Caco-2 (cell line): ENCODE measurements around the gene NCOR2. TPM values are rescaled to one million over a fixed set of nuclear protein-coding genes. Genes with fewer than 3 reads are reported as not detected.

Experiments used
- Bru-seq: library from RNA; stranded (reverse); fragments of 400-500 nt; gene quantifications from one replicate; lab custom pipeline; 2021; lab: Mats Ljungman, UMichigan
- BruChase-seq, 2 experiments: library from RNA; stranded (reverse); fragments of 400-500 nt; gene quantifications; one replicate each; lab custom pipeline; 2021; lab: Mats Ljungman, UMichigan
- BruUV-seq: library from RNA; stranded (reverse); fragments of 400-500 nt; replicated peaks from 2 replicates; lab custom pipeline; 2021; lab: Mats Ljungman, UMichigan
- CTCF ChIA-PET: fragments of 300-600 bp; sonication (Branson Sonifier 250); formaldehyde crosslinking; loops from one replicate; lab custom pipeline; 2022; ENCODE audit warnings: antibody characterized with exemption; lab: Charles Lee
- POLR2A ChIA-PET: fragments of 300-600 bp; sonication (Branson Sonifier 250); formaldehyde crosslinking; loops from one replicate; lab custom pipeline; 2022; ENCODE audit warnings: antibody characterized with exemption; lab: Charles Lee
- DNase-seq, 2 experiments: peaks; one replicate each; pipeline versions ENCODE4 v3.0.0 to v3.0.0-alpha.2; 2020 to 2022
- H3K27me3 ChIP-seq: replicated peaks from 2 replicates; pipeline ENCODE4 v1.6.0; 2011; ENCODE audit warnings: low read length; ENCODE audit not compliant: control insufficient read depth, insufficient read depth
- H3K36me3 ChIP-seq: 2 replicates; pipeline ENCODE4 v1.5.1; 2011; ENCODE audit warnings: low read length; ENCODE audit not compliant: control insufficient read depth, insufficient read depth
- H3K4me1 ChIP-seq: fragments of 250-450 bp; sonication (Bioruptor Pico); 2 replicates; pipeline ENCODE4 v1.5.1; 2020; ENCODE audit warnings: mild to moderate bottlenecking
- H3K4me3 ChIP-seq: 2 replicates; pipeline ENCODE4 v1.5.1; 2011; ENCODE audit warnings: low read depth, mild to moderate bottlenecking, control low read depth, low read length
- H3K9me3 ChIP-seq: fragments of 250-450 bp; sonication (Bioruptor Pico); 2 replicates; pipeline ENCODE4 v1.5.1; 2020; ENCODE audit warnings: mild to moderate bottlenecking, moderate library complexity
- H3K27ac Mint-ChIP-seq: one replicate; pipeline ENCODE4 v1.8.0; 2022; ENCODE audit warnings: mixed read lengths; ENCODE audit not compliant: unreplicated experiment
- H3K27me3 Mint-ChIP-seq: one replicate; pipeline ENCODE4 v1.8.0; 2022; ENCODE audit warnings: mixed read lengths; ENCODE audit not compliant: insufficient read depth, unreplicated experiment
- H3K36me3 Mint-ChIP-seq: one replicate; pipeline ENCODE4 v1.8.0; 2022; ENCODE audit warnings: mild to moderate bottlenecking, mixed read lengths; ENCODE audit not compliant: insufficient read depth, unreplicated experiment
- H3K4me1 Mint-ChIP-seq: one replicate; pipeline ENCODE4 v1.8.0; 2022; ENCODE audit warnings: low read depth, mixed read lengths; ENCODE audit not compliant: unreplicated experiment
- H3K4me3 Mint-ChIP-seq: one replicate; pipeline ENCODE4 v1.8.0; 2022; ENCODE audit warnings: mild to moderate bottlenecking, moderate library complexity, mixed read lengths; ENCODE audit not compliant: unreplicated experiment
- H3K9me3 Mint-ChIP-seq: one replicate; pipeline ENCODE4 v1.8.0; 2022; ENCODE audit warnings: mixed read lengths; ENCODE audit not compliant: unreplicated experiment
- intact Hi-C: fragments of 100-400 bp; cut with micrococcal nuclease; formaldehyde crosslinking; loops from one replicate; pipeline ENCODE4 v1.10.0; 2022; ENCODE audit not compliant: unreplicated experiment
- long read RNA-seq: library from polyadenylated mRNA; stranded (forward); transcript quantifications from one replicate; pipeline ENCODE4 v2.0.0, GENCODE V29; 2022
- total RNA-seq: library from RNA; stranded (reverse); gene quantifications from 2 replicates; pipeline ENCODE4 v1.2.3, GENCODE V29; 2022
- TF ChIP-seq, protein P1 (sequence below), 2 experiments: fragments of 200-600 bp in 1 of 2; IDR thresholded peaks; 1 replicate in 1 of 2; 2 replicates in 1 of 2; pipeline versions ENCODE4 v1.5.1 to v1.8.0; 2011 to 2022; ENCODE audit warnings: antibody characterized with exemption in 1 of 2, control low read depth in 1 of 2, inconsistent platforms in 1 of 2, low read depth in 1 of 2, low read length in 1 of 2, mild to moderate bottlenecking in 1 of 2, moderate library complexity in 1 of 2; ENCODE audit not compliant: insufficient read depth in 1 of 2, severe bottlenecking in 1 of 2, unreplicated experiment in 1 of 2

NCOR2 gene
- total RNA-seq (243 and 250 TPM in 2 replicates), Bru-seq, nascent RNA (percentile 68 among the genes with signal in this experiment), BruChase-seq, experiment 1, labeled RNA remaining after a 2-hour chase (percentile 64 among the genes with signal in this experiment), BruChase-seq, experiment 2, labeled RNA remaining after a 6-hour chase (percentile 73 among the genes with signal in this experiment)
- long read RNA-seq, partial matches to known transcripts, result 13 of 45 reads
- long read RNA-seq, other reads (novel, unspliced or antisense), result 31 of 45 reads

DNA sequence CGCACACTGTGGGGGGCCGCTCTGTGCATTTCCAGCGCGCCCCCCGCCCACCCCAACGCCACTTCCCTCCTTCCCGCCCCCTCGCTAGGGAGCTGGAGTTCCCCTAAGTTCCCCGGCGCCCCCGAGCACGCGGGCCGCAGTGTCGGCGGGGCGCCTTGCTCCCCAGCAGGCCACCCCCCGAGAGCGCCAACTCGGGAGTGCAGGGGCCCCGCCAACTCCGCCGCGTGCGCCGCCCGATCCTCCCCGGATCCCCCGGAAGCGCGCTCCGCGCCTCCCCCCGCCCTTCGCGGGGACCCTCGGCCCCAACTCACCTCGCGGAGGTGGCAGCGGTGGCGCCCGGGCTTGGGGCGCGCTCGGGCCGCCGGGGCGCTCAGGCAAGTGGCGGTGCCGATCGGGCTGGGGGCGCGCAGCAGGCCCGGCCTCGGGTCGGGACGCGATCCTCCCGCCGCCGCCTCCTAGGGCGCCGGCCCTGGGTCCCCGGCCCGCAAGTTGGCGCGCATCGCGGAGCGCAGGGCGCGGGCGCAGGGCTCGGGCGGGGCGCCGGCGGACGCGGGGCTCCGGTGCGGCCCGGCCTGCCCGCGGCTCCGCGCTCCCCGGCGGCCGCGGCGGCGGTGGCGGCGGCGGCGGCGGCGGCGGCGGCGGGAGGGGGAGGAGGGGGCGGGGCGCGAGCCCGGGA is at the start of gene NCOR2:
NCOR2 (minus strand) TSS at position 616 of the 676 bp plus-strand sequence. CDS start 72,361 bp downstream, outside the sequence.
- Mint-ChIP-seq H3K36me3 (peaks cover 6% of the 10 kb centered on the region), H3K4me3 (peak within 1 kb of the TSS; percentile 85), H3K27me3 (no peaks in the 10 kb centered on the region), H3K4me1 (peaks cover 5% of the 10 kb centered on the region), H3K9me3 (no peaks in the 10 kb centered on the region), H3K27ac (peak within 1 kb of the TSS; percentile 72)
- intact Hi-C loops, result loop anchor here (2.0 to 5.0 kb wide), 2 partner anchors 42 to 185 kb away; no protein-coding TSS in a partner anchor
- Histone ChIP-seq H3K27me3 (no peaks in the 10 kb centered on the region), H3K36me3 (no peaks in the 10 kb centered on the region), H3K9me3 (no peaks in the 10 kb centered on the region), H3K4me1 (peaks cover 6% of the 10 kb centered on the region), H3K4me3 (peak within 1 kb of the TSS; percentile 95)
- CTCF ChIA-PET, result interaction anchor here (0.9 to 1.0 kb wide), 2 partner anchors 61 to 116 kb away, joined by 3 read pairs; no protein-coding TSS in a partner anchor
- TF ChIP-seq, protein P1, sequence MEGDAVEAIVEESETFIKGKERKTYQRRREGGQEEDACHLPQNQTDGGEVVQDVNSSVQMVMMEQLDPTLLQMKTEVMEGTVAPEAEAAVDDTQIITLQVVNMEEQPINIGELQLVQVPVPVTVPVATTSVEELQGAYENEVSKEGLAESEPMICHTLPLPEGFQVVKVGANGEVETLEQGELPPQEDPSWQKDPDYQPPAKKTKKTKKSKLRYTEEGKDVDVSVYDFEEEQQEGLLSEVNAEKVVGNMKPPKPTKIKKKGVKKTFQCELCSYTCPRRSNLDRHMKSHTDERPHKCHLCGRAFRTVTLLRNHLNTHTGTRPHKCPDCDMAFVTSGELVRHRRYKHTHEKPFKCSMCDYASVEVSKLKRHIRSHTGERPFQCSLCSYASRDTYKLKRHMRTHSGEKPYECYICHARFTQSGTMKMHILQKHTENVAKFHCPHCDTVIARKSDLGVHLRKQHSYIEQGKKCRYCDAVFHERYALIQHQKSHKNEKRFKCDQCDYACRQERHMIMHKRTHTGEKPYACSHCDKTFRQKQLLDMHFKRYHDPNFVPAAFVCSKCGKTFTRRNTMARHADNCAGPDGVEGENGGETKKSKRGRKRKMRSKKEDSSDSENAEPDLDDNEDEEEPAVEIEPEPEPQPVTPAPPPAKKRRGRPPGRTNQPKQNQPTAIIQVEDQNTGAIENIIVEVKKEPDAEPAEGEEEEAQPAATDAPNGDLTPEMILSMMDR (IDR thresholded peaks at IDR 0.05; ENCODE audit: insufficient read depth in 1 of 2, low read depth in 1 of 2, low read length in 1 of 2, severe bottlenecking in 1 of 2, unreplicated experiment in 1 of 2), result no peak
- POLR2A ChIA-PET, result interaction anchor here (1.3 kb wide), 1 partner anchor 66 kb away, joined by 4 read pairs; no protein-coding TSS in a partner anchor
- TSS peak; percentile 42 for BruUV-seq
- peak in 1 of 2 experiments; percentile 42 for DNase-seq

DNA sequence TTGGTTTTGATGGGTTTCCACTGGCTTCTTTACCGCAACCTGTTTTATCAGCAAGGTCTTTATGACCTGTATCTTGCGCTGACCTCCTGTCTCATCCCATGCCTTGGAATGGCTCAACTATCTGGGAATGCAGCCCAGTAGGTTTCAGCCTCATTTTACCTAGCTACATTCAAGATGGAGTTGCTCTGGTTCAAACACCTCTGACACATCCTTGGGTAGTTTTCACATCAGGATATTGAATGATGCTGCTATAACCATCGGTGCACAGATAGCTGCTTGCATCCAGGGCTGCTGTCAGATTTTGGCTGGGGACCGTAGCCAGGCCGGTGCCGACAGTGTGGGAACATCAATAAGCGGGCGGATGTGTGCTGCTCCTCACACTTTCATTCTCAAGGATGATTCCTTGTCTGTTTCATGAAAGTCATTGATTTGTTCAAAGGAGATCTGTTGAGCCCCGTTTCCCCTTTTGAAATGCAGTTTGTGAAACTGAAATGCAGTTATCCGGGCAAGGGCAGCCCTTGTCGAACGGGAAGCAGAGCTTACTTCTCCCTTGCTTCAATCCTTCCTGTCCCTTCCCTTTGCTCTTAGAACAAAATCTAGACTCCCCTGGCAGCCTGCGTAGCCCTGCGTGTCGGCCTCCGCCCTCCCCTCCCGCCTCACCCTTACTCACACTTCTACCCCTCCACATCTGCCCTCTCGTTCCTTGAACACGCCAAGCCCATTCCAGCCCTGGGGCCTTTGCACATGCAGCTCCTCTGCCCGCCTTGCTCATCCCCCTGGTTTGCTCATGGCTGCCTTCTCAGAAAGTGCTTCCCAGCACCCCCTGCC is 49.2 kb upstream of the NCOR2 start:
- ChIA-PET CTCF (no interaction called here), POLR2A (no interaction called here)
- no peak overlapping the region for H3K4me3 ChIP-seq
- no TSS peak for BruUV-seq
- no peaks in the 10 kb centered on the region for H3K36me3 ChIP-seq
- H3K4me1 ChIP-seq, result peaks cover 11% of the 10 kb centered on the region
- H3K9me3 ChIP-seq, result no peaks in the 10 kb centered on the region
- Mint-ChIP-seq H3K27me3 (no peaks in the 10 kb centered on the region), H3K36me3 (no peaks in the 10 kb centered on the region), H3K4me3 (no peak overlapping the region), H3K9me3 (peaks cover 8% of the 10 kb centered on the region), H3K27ac (peak overlapping the region; percentile 61), H3K4me1 (peaks cover 6% of the 10 kb centered on the region)
- intact Hi-C loops, result no loop called here
- DNase-seq, result no peak
- TF ChIP-seq, protein P1 (IDR thresholded peaks at IDR 0.05; ENCODE audit: insufficient read depth in 1 of 2, low read depth in 1 of 2, low read length in 1 of 2, severe bottlenecking in 1 of 2, unreplicated experiment in 1 of 2), result no peak
- no peaks in the 10 kb centered on the region for H3K27me3 ChIP-seq
